Colonic mucosa (tissue), 4 donors: ENCODE results near the gene AATF. TPM values are rescaled to one million over a fixed set of nuclear protein-coding genes. Genes with fewer than 3 reads are reported as not detected.

Experiments used
- DNase-seq: peaks from one replicate; pipeline ENCODE4 v3.0.0-alpha.2; 2020
- H3K27ac ChIP-seq: fragments of 200-600 bp; one replicate; pipeline ENCODE4 v1.8.0; 2021
- H3K27me3 ChIP-seq: fragments of 200-600 bp; one replicate; pipeline ENCODE4 v1.8.0; 2021
- H3K36me3 ChIP-seq: fragments of 200-600 bp; one replicate; pipeline ENCODE4 v1.8.0; 2021
- H3K4me1 ChIP-seq: fragments of 200-600 bp; one replicate; pipeline ENCODE4 v1.8.0; 2021; ENCODE audit warnings: mild to moderate bottlenecking
- H3K4me3 ChIP-seq: fragments of 200-600 bp; one replicate; pipeline ENCODE4 v1.8.0; 2021
- H3K9ac ChIP-seq, 2 donors: one replicate each; pipeline ENCODE4 v1.7.0; 2013; ENCODE audit warnings: control low read depth in 2 of 2, low read depth in 2 of 2, low read length in 2 of 2
- H3K9me3 ChIP-seq: fragments of 200-600 bp; one replicate; pipeline ENCODE4 v1.8.0; 2021
- intact Hi-C: fragments of 100-400 bp; cut with DNase I; formaldehyde crosslinking; loops from one replicate; pipeline ENCODE4 v1.14.1; 2022
- total RNA-seq, 2 donors: library from RNA; stranded (reverse); fragmentation: NEBNext Ultra II Directional in 1 of 2; extraction: Animal tissue kit (Norgen Biotek cat#: 25700) in 1 of 2; gene quantifications; one replicate each; pipeline ENCODE4 v1.2.1, GENCODE V29; 2021
- TF ChIP-seq, protein P1 (sequence below): fragments of 200-600 bp; IDR thresholded peaks from one replicate; pipeline ENCODE4 v1.8.0; 2022; ENCODE audit warnings: antibody characterized with exemption, mild to moderate bottlenecking
- donor health status: healthy.
- donor health status: DM: no; HTN: no; CAD: no.
- donor health status: DM: no; HTN: no; CAD: no.

Gene AATF
- total RNA-seq, 2 donors from 2014 or later: 30.0 to 54.8 TPM

- TF ChIP-seq, protein P1, sequence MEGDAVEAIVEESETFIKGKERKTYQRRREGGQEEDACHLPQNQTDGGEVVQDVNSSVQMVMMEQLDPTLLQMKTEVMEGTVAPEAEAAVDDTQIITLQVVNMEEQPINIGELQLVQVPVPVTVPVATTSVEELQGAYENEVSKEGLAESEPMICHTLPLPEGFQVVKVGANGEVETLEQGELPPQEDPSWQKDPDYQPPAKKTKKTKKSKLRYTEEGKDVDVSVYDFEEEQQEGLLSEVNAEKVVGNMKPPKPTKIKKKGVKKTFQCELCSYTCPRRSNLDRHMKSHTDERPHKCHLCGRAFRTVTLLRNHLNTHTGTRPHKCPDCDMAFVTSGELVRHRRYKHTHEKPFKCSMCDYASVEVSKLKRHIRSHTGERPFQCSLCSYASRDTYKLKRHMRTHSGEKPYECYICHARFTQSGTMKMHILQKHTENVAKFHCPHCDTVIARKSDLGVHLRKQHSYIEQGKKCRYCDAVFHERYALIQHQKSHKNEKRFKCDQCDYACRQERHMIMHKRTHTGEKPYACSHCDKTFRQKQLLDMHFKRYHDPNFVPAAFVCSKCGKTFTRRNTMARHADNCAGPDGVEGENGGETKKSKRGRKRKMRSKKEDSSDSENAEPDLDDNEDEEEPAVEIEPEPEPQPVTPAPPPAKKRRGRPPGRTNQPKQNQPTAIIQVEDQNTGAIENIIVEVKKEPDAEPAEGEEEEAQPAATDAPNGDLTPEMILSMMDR: no peak
- no peak for DNase-seq
- Histone ChIP-seq H3K27me3 (no peaks in the 10 kb centered on the region), H3K4me3 (no peak overlapping the region), H3K36me3 (no peaks in the 10 kb centered on the region), H3K27ac (no peak overlapping the region), H3K9me3 (no peaks in the 10 kb centered on the region), H3K9ac (no peak overlapping the region), H3K4me1 (no peaks in the 10 kb centered on the region)
- intact Hi-C loops: no loop called here
Measured at GRCh38 chr17:37088913-37089312, 140.2 kb downstream of the AATF start.

DNA sequence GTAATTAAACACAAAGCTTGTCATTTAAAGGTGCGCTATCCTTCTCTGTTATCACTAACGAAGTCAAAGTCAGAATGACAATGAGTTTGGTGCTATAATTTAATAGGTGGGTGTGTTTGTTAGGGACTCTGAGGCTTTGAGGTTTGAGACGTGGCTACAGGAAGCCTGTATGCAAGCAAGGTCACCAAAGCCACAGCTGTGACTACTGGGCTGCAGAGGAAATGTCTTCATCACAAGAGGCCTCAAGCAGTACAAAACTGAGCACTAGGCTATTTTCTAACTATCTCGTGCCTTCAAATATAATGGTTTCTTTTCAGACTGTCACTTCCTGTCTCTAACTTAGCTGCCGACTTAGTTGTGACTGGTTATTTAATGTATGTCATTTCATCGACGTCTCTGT lies 141.2 kb downstream of the AATF start:
- DNase-seq: no peak

GRCh38 chr17:37090941-37091340 lies 142.2 kb downstream of the AATF start:
- H3K36me3 ChIP-seq: no peaks in the 10 kb centered on the region
- TF ChIP-seq, protein P1: no peak
- no peak overlapping the region for H3K27ac ChIP-seq
- intact Hi-C loops: no loop called here
- no peaks in the 10 kb centered on the region for H3K4me1 ChIP-seq
- H3K27me3 ChIP-seq: no peaks in the 10 kb centered on the region
- H3K4me3 ChIP-seq: no peak overlapping the region
- no peak for DNase-seq
- H3K9ac ChIP-seq: no peak overlapping the region
- no peaks in the 10 kb centered on the region for H3K9me3 ChIP-seq

More for the DNA sequence above, 141.2 kb downstream of the AATF start:
- intact Hi-C loops: no loop called here
- Histone ChIP-seq H3K27me3 (no peaks in the 10 kb centered on the region), H3K9me3 (no peaks in the 10 kb centered on the region), H3K4me1 (no peaks in the 10 kb centered on the region), H3K9ac (peak overlapping the region in 1 of 2 donors; percentile 24), H3K27ac (peak overlapping the region; percentile 4), H3K4me3 (no peak overlapping the region), H3K36me3 (no peaks in the 10 kb centered on the region)
- TF ChIP-seq, protein P1: no peak

DNA sequence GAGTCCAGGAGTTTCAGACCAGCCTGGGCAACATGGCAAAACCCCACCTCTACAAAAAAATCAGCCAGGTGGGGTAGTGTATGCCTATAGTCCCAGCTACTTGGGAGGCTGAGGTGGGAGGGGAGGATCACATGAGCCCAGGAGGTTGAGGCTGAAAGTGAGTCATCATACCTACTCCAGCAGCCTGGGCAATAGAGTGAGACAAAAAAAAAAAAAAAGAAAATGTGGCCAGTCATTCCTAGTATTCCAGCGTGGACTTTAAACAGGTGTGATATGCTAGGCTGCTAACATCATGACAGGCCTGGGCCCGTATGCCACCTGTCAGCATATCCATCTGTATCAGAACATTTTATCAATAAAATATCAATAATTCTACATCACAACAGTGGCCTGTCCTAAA lies 143.3 kb downstream of the AATF start:
- intact Hi-C loops: no loop called here
- no peaks in the 10 kb centered on the region for H3K36me3 ChIP-seq
- peak overlapping the region; percentile 34 for H3K27ac ChIP-seq
- no peak overlapping the region for H3K9ac ChIP-seq
- no peaks in the 10 kb centered on the region for H3K4me1 ChIP-seq
- no peaks in the 10 kb centered on the region for H3K27me3 ChIP-seq
- DNase-seq: peak; percentile 42
- no peaks in the 10 kb centered on the region for H3K9me3 ChIP-seq
- H3K4me3 ChIP-seq: no peak overlapping the region
- TF ChIP-seq, protein P1: no peak

GRCh38 chr17:37092701-37093100 lies 143.9 kb downstream of the AATF start:
- intact Hi-C loops: no loop called here

More at GRCh38 chr17:37092701-37093100, 143.9 kb downstream of the AATF start:
- no peaks in the 10 kb centered on the region for H3K36me3 ChIP-seq
- no peak overlapping the region for H3K4me3 ChIP-seq
- TF ChIP-seq, protein P1: no peak
- no peaks in the 10 kb centered on the region for H3K4me1 ChIP-seq
- peak overlapping the region; percentile 34 for H3K27ac ChIP-seq
- no peaks in the 10 kb centered on the region for H3K9me3 ChIP-seq
- H3K27me3 ChIP-seq: no peaks in the 10 kb centered on the region
- DNase-seq: no peak
- no peak overlapping the region for H3K9ac ChIP-seq
